Natural killer cell (primary cell): ENCODE measurements around the gene ZNF148. TPM values are rescaled to one million over a fixed set of nuclear protein-coding genes. Genes with fewer than 3 reads are reported as not detected.

Experiments
- ATAC-seq, 3 donors: fragments of 150-1000 bp in 2 of 3; fragments of 200-7000 bp in 1 of 3; cut with Tn5 transposase; 1 replicate in 1 of 3; 2 replicates in 2 of 3; pipeline ENCODE4 v1.10.0; 2021; ENCODE audit warnings: mild to moderate bottlenecking in 2 of 3, moderate library complexity in 2 of 3
- DNase-seq, 2 donors: peaks; one replicate each; pipeline versions ENCODE4 v3.0.0 to v3.0.0-alpha.2; 2013 to 2021; ENCODE audit warnings: mixed read lengths in 1 of 2
- H3K27ac ChIP-seq: one replicate; pipeline ENCODE4 v1.5.1; 2013; ENCODE audit warnings: mild to moderate bottlenecking, low read length
- H3K27me3 ChIP-seq: one replicate; pipeline ENCODE4 v1.6.1; 2013; ENCODE audit warnings: low read length; ENCODE audit not compliant: control insufficient read depth, insufficient read depth
- H3K36me3 ChIP-seq: one replicate; pipeline ENCODE4 v1.6.1; 2013; ENCODE audit warnings: low read length; ENCODE audit not compliant: control insufficient read depth, insufficient read depth
- H3K4me1 ChIP-seq: one replicate; pipeline ENCODE4 v1.6.1; 2013; ENCODE audit warnings: low read length; ENCODE audit not compliant: control insufficient read depth, insufficient read depth
- H3K4me3 ChIP-seq: one replicate; pipeline ENCODE4 v1.5.1; 2013; ENCODE audit warnings: low read length
- H3K9me3 ChIP-seq: one replicate; pipeline ENCODE4 v1.6.1; 2013; ENCODE audit warnings: low read length; ENCODE audit not compliant: control insufficient read depth, insufficient read depth
- H3K27ac Mint-ChIP-seq, 2 donors: one replicate each; pipeline ENCODE4 v1.8.0; 2022; ENCODE audit warnings: mild to moderate bottlenecking in 2 of 2, mixed read lengths in 2 of 2, moderate library complexity in 1 of 2
- H3K27me3 Mint-ChIP-seq, 2 donors: one replicate each; pipeline ENCODE4 v1.8.0; 2022; ENCODE audit warnings: low read depth in 2 of 2, mixed read lengths in 2 of 2
- H3K36me3 Mint-ChIP-seq: one replicate; pipeline ENCODE4 v1.8.0; 2022; ENCODE audit warnings: mixed read lengths
- H3K4me1 Mint-ChIP-seq, 2 donors: one replicate each; pipeline ENCODE4 v1.8.0; 2022; ENCODE audit warnings: mixed read lengths in 2 of 2
- H3K4me3 Mint-ChIP-seq: one replicate; pipeline ENCODE4 v1.8.0; 2022; ENCODE audit warnings: mild to moderate bottlenecking, moderate library complexity, mixed read lengths
- H3K9me3 Mint-ChIP-seq, 2 donors: one replicate each; pipeline ENCODE4 v1.8.0; 2022; ENCODE audit warnings: mixed read lengths in 2 of 2
- WGBS: methylation state at CpG from one replicate; pipeline ENCODE4 v1.1.7; 2013; ENCODE audit warnings: missing lambda C conversion rate; ENCODE audit not compliant: insufficient coverage; 5-methylcytosine and 5-hydroxymethylcytosine counted together
- intact Hi-C: fragments of 100-400 bp; cut with micrococcal nuclease; formaldehyde crosslinking; loops from one replicate; pipeline ENCODE4 v1.14.2; 2022
- total RNA-seq, 4 donors: library from RNA; stranded (reverse); fragments of 120-200 nt in 1 of 4; gene quantifications; one replicate each; pipeline versions ENCODE4 v1.2.3 to v1.2.4, GENCODE V29; 2013 to 2022
- TF ChIP-seq, protein P1 (sequence below): fragments of 200-600 bp; IDR thresholded peaks from one replicate; pipeline ENCODE4 v1.8.0; 2022; ENCODE audit warnings: antibody characterized with exemption

Gene ZNF148
- total RNA-seq, 3 donors from 2014 or later (not counting 1 experiment from before 2014, with no cell fraction given): 61.1 to 72.5 (median 62.8) TPM

DNA sequence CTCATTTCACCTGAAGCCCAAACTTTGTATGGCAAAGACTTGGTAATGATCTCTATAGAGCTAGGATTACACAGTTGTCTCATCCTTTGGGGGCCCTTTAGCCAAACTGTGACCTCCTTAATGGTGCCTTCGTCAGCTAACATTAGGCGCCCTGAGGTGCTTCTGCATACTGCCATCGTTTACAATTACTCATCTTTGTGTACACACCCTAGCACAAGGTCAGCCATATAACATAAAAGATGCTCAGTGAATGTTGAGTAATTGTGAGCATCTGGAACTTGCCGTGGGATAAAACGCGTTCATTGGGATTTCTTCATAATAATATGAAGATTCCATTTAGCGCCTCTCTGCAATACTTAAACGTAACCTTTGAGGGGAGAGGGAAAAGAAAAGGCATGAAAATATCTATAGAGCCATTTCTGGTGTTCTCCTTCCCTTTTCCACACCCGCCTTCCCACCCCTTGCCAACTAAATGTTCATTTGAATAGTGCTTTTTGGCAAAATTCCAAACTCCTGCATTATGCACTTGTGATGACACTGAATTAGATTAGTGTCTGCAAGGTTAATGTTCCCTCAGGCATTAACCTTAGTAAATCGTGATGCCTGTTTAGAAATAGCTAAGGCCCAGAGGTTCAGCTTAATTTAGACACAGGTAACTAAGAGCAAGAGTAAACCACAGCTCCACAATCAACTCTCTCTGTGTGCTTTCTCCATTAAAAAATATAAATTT is 990 bp upstream of the ZNF148 start:
- intact Hi-C loops: loop anchor here (2.0 to 10.0 kb wide), 4 partner anchors 65 to 361 kb away; partner anchors contain the start of gene OSBPL11
- ATAC-seq: no peak
- WGBS: 70% methylated on average over 6 of the region's 10 CpGs
- peaks cover 25 to 32% of the 10 kb centered on the region in 2 donors for H3K4me1 Mint-ChIP-seq
- peak overlapping the region; percentile 98 to 99 for H3K27ac Mint-ChIP-seq
- H3K4me1 ChIP-seq: peaks cover 21% of the 10 kb centered on the region
- DNase-seq: no peak
- no peaks in the 10 kb centered on the region for H3K36me3 ChIP-seq
- H3K27ac ChIP-seq: peak overlapping the region; percentile 97
- peak overlapping the region; percentile 97 for H3K4me3 ChIP-seq
- no peaks in the 10 kb centered on the region for H3K9me3 ChIP-seq
- H3K27me3 Mint-ChIP-seq: peaks cover 0 to 3% of the 10 kb centered on the region in 2 donors
- no peaks in the 10 kb centered on the region for H3K36me3 Mint-ChIP-seq
- TF ChIP-seq, protein P1, sequence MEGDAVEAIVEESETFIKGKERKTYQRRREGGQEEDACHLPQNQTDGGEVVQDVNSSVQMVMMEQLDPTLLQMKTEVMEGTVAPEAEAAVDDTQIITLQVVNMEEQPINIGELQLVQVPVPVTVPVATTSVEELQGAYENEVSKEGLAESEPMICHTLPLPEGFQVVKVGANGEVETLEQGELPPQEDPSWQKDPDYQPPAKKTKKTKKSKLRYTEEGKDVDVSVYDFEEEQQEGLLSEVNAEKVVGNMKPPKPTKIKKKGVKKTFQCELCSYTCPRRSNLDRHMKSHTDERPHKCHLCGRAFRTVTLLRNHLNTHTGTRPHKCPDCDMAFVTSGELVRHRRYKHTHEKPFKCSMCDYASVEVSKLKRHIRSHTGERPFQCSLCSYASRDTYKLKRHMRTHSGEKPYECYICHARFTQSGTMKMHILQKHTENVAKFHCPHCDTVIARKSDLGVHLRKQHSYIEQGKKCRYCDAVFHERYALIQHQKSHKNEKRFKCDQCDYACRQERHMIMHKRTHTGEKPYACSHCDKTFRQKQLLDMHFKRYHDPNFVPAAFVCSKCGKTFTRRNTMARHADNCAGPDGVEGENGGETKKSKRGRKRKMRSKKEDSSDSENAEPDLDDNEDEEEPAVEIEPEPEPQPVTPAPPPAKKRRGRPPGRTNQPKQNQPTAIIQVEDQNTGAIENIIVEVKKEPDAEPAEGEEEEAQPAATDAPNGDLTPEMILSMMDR: no peak
- no peaks in the 10 kb centered on the region for H3K9me3 Mint-ChIP-seq
- H3K4me3 Mint-ChIP-seq: peak overlapping the region; percentile 99
- no peaks in the 10 kb centered on the region for H3K27me3 ChIP-seq

DNA sequence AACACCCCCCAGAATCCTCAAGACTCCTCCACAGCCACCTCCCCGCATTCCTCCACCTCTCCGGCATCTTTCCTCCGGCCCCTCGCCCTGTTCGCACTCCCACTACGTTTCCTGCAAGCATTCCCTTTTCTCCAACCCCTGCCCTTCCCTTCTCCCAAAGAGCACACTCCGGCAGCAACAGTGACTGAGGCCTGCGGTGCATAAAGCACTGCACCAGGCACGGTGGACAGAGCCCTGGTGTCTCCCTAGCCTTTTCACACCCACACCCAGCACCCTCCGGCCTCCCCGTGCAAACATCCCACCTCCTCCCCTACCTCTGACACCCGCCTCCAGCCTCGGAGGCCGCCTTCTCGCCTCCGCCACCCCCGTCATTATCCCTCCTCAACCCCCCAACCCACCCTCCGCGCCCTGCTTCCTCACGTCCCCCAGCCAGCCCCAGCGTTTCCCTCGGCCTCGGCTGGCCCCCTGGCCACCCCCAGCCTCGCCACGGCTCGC is 577 bp downstream of the ZNF148 start:
- TF ChIP-seq, protein P1: no peak
- Mint-ChIP-seq H3K9me3 (no peaks in the 10 kb centered on the region), H3K4me3 (peak overlapping the region; percentile 93), H3K27ac (peak overlapping the region; percentile 98 to 99), H3K36me3 (no peaks in the 10 kb centered on the region), H3K27me3 (no peaks in the 10 kb centered on the region), H3K4me1 (peaks cover 37 to 45% of the 10 kb centered on the region in 2 donors)
- intact Hi-C loops: loop anchor here (2.0 to 10.0 kb wide), 4 partner anchors 64 to 360 kb away; partner anchors contain the start of gene OSBPL11
- H3K36me3 ChIP-seq: no peaks in the 10 kb centered on the region
- DNase-seq (peak; percentile 62 to 64), ATAC-seq (peak; percentile 73 to 80 (median 74))
- no peaks in the 10 kb centered on the region for H3K27me3 ChIP-seq
- H3K27ac ChIP-seq: peak overlapping the region; percentile 11
- peaks cover 21% of the 10 kb centered on the region for H3K4me1 ChIP-seq
- H3K4me3 ChIP-seq: peak overlapping the region; percentile 97
- H3K9me3 ChIP-seq: no peaks in the 10 kb centered on the region
- WGBS: under 1% methylated on average over 26 of the region's 26 CpGs

GRCh38 chr3:125367403-125368230 is 7.5 kb downstream of the ZNF148 start:
- TF ChIP-seq, protein P1: no peak

More at GRCh38 chr3:125367403-125368230, 7.5 kb downstream of the ZNF148 start:
- no peaks in the 10 kb centered on the region for H3K36me3 ChIP-seq
- no peaks in the 10 kb centered on the region for H3K4me1 ChIP-seq
- no peak for ATAC-seq
- Mint-ChIP-seq H3K9me3 (no peaks in the 10 kb centered on the region), H3K27me3 (no peaks in the 10 kb centered on the region), H3K4me3 (no peak overlapping the region), H3K36me3 (no peaks in the 10 kb centered on the region), H3K27ac (peak overlapping the region in 1 of 2 donors; percentile 5), H3K4me1 (peaks cover 64 to 65% of the 10 kb centered on the region in 2 donors)
- no peaks in the 10 kb centered on the region for H3K27me3 ChIP-seq
- no peak for DNase-seq
- no peak overlapping the region for H3K27ac ChIP-seq
- intact Hi-C loops: no loop called here
- no peaks in the 10 kb centered on the region for H3K9me3 ChIP-seq
- no peak overlapping the region for H3K4me3 ChIP-seq
- WGBS: 96% methylated on average over 5 of the region's 5 CpGs
